HG03342 (cell line): Measurements from ENCODE around the gene ELOVL1.

Source experiments
- ATAC-seq: cut with Tn5 transposase; IDR thresholded peaks from one replicate; pipeline ENCODE4 v1.9.1; 2021; ENCODE audit warnings: mild to moderate bottlenecking, moderate library complexity; ENCODE audit not compliant: unreplicated experiment

The ELOVL1 gene

DNA sequence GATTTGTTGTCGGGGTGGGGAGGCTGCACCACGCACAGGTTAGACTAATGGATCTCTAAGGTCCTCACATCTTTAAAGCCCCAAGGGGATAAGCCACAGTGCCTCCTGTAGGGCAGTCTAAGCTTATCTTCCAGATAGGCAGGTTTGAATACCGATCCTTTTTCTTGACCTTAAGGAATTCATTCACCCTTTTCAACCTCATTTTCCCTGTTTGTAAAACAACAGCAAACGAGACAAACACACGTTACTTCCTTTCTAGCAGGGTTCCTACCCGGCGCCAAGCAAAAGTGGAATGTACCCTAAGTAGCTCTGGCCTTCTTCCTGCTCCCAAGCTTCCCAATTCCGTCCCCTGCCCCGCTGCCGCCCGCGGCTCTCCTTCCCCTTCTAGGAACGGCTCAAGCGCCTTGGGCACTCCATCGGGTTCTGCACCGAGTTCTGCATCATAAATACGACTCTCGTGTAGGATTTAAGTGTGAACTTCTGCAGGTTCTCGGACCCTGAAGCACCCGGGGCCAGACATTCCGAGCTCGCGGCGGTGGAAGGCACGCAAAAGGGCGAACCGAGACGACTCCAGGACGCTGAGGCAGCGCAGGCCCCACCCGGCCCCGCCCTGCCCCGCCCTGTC lies 9.6 kb downstream of the ELOVL1 start:
- peak; percentile 23 for ATAC-seq

- no peak for ATAC-seq
Observed at GRCh38 chr1:43357251-43357650, 10.6 kb downstream of the ELOVL1 start.

DNA sequence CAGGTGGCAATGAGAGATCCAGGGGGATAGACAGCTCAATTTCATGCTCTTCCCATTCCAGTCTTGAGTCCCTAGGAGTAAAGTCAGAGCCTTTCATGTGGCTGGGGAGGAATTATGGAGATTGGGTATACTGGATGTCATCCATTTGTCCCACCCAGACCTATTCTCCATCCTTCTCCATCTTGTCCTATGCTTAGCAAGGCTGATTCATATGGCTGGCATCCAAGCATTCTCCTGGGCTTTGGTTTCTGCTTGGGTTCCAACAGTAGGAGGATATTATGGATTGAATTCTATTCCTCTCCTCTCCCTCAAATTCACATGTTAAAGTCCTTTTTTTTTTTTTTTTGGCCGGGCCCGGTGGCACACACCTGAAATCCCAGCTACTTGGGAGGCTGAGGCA lies 12.9 kb downstream of the ELOVL1 start:
- ATAC-seq, result no peak

DNA sequence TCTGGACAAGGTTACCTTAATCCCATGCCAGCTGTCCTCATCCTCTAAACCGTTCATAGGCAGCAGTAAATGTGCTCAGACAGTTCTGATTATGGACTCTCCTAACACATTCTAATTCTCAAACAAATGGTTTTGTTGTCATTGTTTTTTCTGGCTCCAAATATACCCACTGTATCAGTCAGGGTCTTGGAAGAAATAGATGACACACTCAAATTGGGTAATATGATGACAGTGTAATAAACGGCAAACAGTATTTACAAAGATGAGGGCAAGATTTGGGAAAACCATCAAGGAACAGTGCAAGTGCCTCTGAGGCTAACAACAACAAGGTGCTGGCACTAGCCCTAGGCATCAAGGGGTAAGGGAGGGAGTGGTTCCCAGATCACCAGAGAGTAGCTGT lies 13.3 kb downstream of the ELOVL1 start:
- no peak for ATAC-seq

DNA sequence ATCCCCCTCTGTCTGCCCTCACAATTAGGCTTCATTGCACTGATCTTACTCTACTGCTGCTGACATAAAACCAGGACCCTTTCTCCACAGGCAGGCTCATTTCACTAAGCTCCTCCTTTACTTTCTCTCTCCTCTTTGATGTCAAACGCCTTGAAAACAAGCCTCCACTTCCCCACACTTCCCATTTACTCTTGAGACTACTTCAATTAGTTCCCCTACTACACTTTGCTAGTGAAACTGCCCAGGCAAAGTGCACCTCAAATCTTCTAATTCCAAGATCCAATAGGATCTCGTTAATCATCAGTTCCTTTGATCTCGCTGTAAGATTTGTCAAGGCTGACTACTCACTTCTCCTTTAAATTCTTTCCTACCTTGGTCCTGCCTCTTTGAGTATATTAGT lies 14.9 kb downstream of the ELOVL1 start:
- no peak for ATAC-seq

- ATAC-seq, result no peak
Observed at GRCh38 chr1:43352351-43352705, 15.5 kb downstream of the ELOVL1 start.

- ATAC-seq, result no peak
Observed at GRCh38 chr1:43351421-43352350, 16.1 kb downstream of the ELOVL1 start.

DNA sequence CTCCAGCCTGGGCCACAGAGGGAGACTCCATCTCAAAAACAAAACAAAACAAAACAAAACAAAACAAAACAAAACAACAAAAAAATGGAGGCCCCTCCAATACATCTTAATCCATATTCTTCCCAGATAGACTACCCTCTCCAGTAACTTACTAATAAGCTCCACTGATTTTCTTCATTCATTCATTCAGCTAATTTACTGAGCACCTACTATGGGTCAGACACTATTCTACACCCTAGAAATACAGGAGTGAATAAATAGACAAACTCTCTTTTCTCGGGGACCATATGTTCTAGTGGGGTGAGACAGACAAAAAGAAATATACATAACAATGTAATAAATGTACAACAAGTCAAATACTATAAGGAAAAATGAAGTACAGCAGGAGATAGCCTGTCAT lies 16.8 kb downstream of the ELOVL1 start:
- no peak for ATAC-seq

DNA sequence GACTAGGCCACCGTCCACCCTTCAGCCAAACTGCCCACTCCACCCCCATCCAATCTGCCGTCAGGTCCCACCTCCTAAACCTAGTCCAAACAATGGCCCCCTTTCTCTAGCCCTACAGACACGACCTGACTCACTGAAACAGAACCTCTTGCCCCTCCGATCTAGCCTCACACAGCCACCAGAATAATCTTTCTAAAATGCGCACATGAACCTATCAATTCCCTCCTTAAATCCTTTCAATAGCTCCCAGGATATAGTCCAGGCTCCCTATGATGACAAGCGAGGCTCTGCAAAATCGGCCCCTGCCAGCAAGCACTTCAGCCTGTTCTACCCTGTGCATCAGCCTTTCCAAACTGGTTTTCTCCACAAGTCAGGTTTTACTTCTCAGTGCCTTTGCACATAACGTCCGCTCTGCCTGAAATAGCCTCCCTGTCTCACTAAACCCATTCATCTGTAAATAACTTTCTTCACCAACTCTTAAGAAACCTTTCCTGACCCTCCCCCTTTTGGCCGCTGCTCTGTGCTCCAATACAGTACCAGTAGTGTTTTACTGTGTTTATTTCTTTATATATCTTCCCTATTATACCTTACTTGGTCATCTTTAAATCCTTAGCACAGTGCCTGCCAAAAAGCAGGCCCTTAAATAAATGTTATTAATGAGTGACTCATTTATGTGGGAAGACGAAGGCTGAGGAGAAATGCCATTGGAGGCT lies 18.1 kb downstream of the ELOVL1 start:
- no peak for ATAC-seq

GRCh38 chr1:43348809-43349593 lies 18.8 kb downstream of the ELOVL1 start:
- peak; percentile 73 for ATAC-seq

GRCh38 chr1:43348343-43348808 lies 19.4 kb downstream of the ELOVL1 start:
- no peak for ATAC-seq

DNA sequence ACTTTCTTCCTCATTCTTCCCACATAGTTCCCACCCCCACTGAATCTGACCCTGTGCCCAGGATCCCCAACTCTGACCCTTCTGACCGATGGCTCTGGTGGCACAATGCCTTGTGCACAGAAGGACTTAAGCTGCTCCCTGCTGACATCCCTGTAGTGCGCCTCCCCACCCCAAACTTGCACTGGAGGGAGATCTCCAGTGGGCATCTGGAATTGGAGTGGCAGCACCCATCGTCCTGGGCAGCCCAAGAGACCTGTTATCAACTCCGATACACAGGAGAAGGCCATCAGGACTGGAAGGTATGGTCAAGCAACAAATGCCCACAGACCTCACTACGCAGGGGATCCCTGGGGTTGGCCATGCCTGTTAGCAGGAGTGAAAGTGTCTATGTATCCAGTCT lies 21.2 kb downstream of the ELOVL1 start:
- no peak for ATAC-seq

DNA sequence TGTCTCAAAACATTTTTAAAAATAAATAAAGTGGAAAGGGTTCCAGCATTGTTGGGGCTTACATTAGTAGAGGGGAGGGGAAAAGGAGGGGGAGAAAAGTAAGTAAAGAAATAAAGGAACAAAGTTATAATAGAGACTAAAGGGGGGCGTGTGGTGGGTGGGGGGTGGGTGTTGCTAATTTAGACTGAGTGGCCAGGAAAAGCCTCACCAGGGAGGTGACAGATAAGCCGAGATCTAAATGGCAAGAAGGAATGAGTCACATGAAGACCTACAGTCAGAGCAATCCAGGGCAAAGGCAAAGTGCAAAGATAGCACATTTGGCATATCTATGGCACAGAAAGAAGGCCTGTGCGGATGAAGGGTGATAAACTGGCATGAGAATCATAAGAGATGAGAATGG lies 22.7 kb downstream of the ELOVL1 start:
- no peak for ATAC-seq

GRCh38 chr1:43344267-43344850 lies 23.5 kb downstream of the ELOVL1 start:
- ATAC-seq, result no peak

- ATAC-seq, result no peak
Observed at GRCh38 chr1:43340559-43340958, 27.3 kb downstream of the ELOVL1 start.

DNA sequence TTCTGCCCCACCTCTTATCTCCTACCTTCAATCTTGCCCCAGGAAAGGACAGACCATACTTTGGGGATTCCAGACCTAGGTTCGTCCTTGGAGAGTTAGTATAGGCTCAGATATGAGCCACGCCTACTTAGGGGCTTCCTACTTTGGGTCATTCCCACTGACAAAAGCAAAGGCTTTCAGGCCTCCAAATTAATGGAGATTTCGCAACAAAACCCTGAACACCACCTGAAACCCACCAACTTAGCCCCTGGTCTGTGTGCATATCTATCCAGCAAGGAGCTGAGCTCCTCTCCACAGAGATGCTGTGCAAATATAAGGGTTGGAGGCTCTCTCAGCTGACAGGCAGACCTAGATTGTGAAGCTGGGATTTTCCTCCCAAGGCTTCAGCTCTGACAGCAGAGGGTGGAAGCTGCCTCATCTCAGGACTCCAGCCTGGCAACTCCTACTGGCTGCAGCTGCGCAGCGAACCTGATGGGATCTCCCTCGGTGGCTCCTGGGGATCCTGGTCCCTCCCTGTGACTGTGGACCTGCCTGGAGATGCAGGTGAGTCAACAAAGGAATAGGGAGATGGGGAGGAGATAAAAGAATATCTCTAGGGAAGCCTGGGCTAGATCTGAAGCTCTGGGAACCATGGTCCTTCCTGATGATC lies 28.1 kb downstream of the ELOVL1 start:
- no peak for ATAC-seq

DNA sequence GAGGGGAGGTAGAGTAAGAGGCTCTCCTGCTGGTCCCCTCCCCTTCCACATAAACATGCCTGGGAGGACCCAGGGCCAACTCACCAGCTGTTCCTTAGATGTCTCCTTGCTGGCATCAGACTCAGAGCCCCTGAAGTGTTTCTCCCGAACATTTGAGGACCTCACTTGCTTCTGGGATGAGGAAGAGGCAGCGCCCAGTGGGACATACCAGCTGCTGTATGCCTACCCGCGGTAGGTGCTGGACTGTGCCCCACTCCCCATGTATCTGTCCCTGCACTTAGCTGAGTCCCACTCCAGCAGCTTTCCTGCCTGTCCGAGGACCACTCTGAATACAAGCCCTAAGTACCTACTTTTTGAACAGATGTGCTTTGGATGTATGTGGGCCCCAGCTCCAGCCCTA lies 29.8 kb downstream of the ELOVL1 start:
- no peak for ATAC-seq

DNA sequence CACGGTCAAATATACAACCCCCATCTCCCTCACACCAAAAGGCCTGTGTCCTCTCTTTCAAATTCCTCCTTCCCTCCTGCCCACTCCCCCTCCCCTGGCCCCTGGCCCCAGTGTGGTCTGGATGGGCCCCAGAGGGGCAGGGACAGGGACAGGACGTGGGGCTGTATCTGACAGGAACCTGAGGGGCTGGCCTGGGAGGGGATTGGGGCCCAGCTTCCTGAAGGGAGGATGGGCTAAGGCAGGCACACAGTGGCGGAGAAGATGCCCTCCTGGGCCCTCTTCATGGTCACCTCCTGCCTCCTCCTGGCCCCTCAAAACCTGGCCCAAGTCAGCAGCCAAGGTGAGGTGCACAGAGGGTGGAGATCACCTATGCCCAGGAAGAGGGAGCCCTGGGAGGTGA lies 30.2 kb downstream of the ELOVL1 start, which contains the start of gene MPL:
Gene MPL (plus strand): TSS at position 231 of the 400 bp plus-strand sequence. CDS start 31 bp downstream, at position 262.
- ATAC-seq, result no peak

GRCh38 chr1:43334453-43335205 lies 33.2 kb downstream of the ELOVL1 start:
- no peak for ATAC-seq
